Fibroblast of skin of left quadriceps (primary cell): ENCODE measurements around the gene ABCG2.

Experiments used
- DNase-seq, 2 experiments: peaks; one replicate each; pipeline ENCODE4 v3.0.0-alpha.2; 2013; ENCODE audit warnings: low read depth in 2 of 2

The ABCG2 gene

GRCh38 chr4:88064410-88064809, 94.0 kb downstream of the ABCG2 start:
- no peak for DNase-seq

- no peak for DNase-seq
Measured at GRCh38 chr4:88063634-88064296, 94.7 kb downstream of the ABCG2 start.

- DNase-seq: no peak
Measured at GRCh38 chr4:88062843-88063242, 95.6 kb downstream of the ABCG2 start.

GRCh38 chr4:88062311-88062710, 96.1 kb downstream of the ABCG2 start:
- no peak for DNase-seq

- DNase-seq: no peak
Measured at GRCh38 chr4:88060431-88060830, 98.0 kb downstream of the ABCG2 start.

- no peak for DNase-seq
Measured at GRCh38 chr4:88059766-88060165, 98.7 kb downstream of the ABCG2 start.

- no peak for DNase-seq
Measured at GRCh38 chr4:88058295-88058694, 100.1 kb downstream of the ABCG2 start.

- no peak for DNase-seq
Measured at GRCh38 chr4:88054901-88055300, 103.5 kb downstream of the ABCG2 start.

GRCh38 chr4:88054229-88054628, 104.2 kb downstream of the ABCG2 start:
- no peak for DNase-seq

GRCh38 chr4:88045021-88045420, 113.4 kb downstream of the ABCG2 start:
- no peak for DNase-seq

GRCh38 chr4:88043586-88044340, 114.7 kb downstream of the ABCG2 start:
- DNase-seq: no peak

- DNase-seq: no peak
Measured at GRCh38 chr4:88043001-88043400, 115.4 kb downstream of the ABCG2 start.

GRCh38 chr4:88041626-88042025, 116.8 kb downstream of the ABCG2 start:
- no peak for DNase-seq

- no peak for DNase-seq
Measured at GRCh38 chr4:88040707-88041106, 117.7 kb downstream of the ABCG2 start.
